Karpas-422 (cell line): ENCODE data around the gene OR10H3. TPM values are rescaled to one million over a fixed set of nuclear protein-coding genes. Genes with fewer than 3 reads are reported as not detected.
A peak's percentile ranks its signal among the peaks of the same experiment; 100 is the strongest.
"Not testable (repeated sequence)": the region's sequence is repeated elsewhere in the genome, so short reads cannot be mapped to it uniquely, and the experiment has no call there.

Source experiments
- DNase-seq: peaks from one replicate; pipeline ENCODE4 v3.0.0-alpha.2; 2015
- H2AFZ ChIP-seq: fragments of 200-600 bp; sonication (generic); 2 replicates; pipeline ENCODE4 v1.6.1; 2014; ENCODE audit warnings: antibody characterized with exemption, low read length, mixed read lengths
- H3K27ac ChIP-seq: fragments of 200-600 bp; sonication (generic); 2 replicates; pipeline ENCODE4 v1.5.1; 2014; ENCODE audit warnings: mild to moderate bottlenecking, low read length, moderate library complexity
- H3K27me3 ChIP-seq: fragments of 200-600 bp; sonication (generic); 2 replicates; pipeline ENCODE4 v1.6.1; 2014; ENCODE audit warnings: low read length, mixed read lengths
- H3K36me3 ChIP-seq: fragments of 200-600 bp; sonication (generic); 2 replicates; pipeline ENCODE4 v1.6.1; 2014; ENCODE audit warnings: low read length, mixed read lengths; ENCODE audit not compliant: insufficient read depth
- H3K4me1 ChIP-seq: fragments of 200-600 bp; sonication (generic); 2 replicates; pipeline ENCODE4 v1.6.1; 2014; ENCODE audit warnings: mild to moderate bottlenecking, low read length, mixed read lengths
- H3K4me2 ChIP-seq: fragments of 200-600 bp; sonication (generic); 2 replicates; pipeline ENCODE4 v1.6.1; 2014; ENCODE audit warnings: low read length, low read depth, mild to moderate bottlenecking; ENCODE audit not compliant: poor library complexity, severe bottlenecking
- H3K4me3 ChIP-seq: fragments of 200-600 bp; sonication (generic); 2 replicates; pipeline ENCODE4 v1.5.1; 2014; ENCODE audit warnings: mild to moderate bottlenecking, antibody characterized with exemption, low read length, mixed read lengths
- H3K79me2 ChIP-seq: fragments of 200-600 bp; sonication (generic); 2 replicates; pipeline ENCODE4 v1.6.1; 2014; ENCODE audit warnings: mild to moderate bottlenecking, low read length, mixed read lengths
- H3K9ac ChIP-seq: fragments of 200-600 bp; sonication (generic); 2 replicates; pipeline ENCODE4 v1.6.0; 2014; ENCODE audit warnings: low read length
- H3K9me2 ChIP-seq: fragments of 200-600 bp; sonication (generic), shearing (Covaris generic); replicated peaks from 2 replicates; pipeline ENCODE4 v1.6.0; 2014; ENCODE audit warnings: mild to moderate bottlenecking, low read length, moderate library complexity; ENCODE audit not compliant: insufficient read depth
- H3K9me3 ChIP-seq: fragments of 300-700, 200-600 bp; sonication (generic); 2 replicates; pipeline ENCODE4 v1.6.1; 2014; ENCODE audit warnings: low read length, mixed read lengths
- H4K20me1 ChIP-seq: fragments of 200-600 bp; sonication (generic); 2 replicates; pipeline ENCODE4 v1.6.1; 2014; ENCODE audit warnings: mild to moderate bottlenecking, antibody characterized with exemption, low read length, low read depth; ENCODE audit not compliant: insufficient read depth
- total RNA-seq: library from RNA; depleted of rRNA; stranded (reverse); fragments of >200 nt; shearing (Covaris generic); gene quantifications from 2 replicates; pipeline ENCODE4 v1.2.3, GENCODE V29; 2014; ENCODE audit warnings: low replicate concordance

Gene OR10H3
- total RNA-seq, 1 experiment from 2014 or later = not detected

GRCh38 chr19:15759962-15760565 lies 22.3 kb downstream of the OR10H3 start:
- H3K27ac ChIP-seq = no peak overlapping the region
- no peaks in the 10 kb centered on the region for H3K36me3 ChIP-seq
- DNase-seq = peak; percentile 70
- H3K79me2 ChIP-seq = no peaks in the 10 kb centered on the region
- no peak overlapping the region for H3K9ac ChIP-seq
- no peaks in the 10 kb centered on the region for H3K4me1 ChIP-seq
- no peak overlapping the region for H3K4me3 ChIP-seq
- 0 out of 2 replicates have a peak, but pooled peaks cover 4% of the 10 kb centered on the region for H4K20me1 ChIP-seq
- H2AFZ ChIP-seq = no peak overlapping the region
- no peak overlapping the region for H3K4me2 ChIP-seq
- H3K9me2 ChIP-seq = no peaks in the 10 kb centered on the region
- H3K9me3 ChIP-seq = no peaks in the 10 kb centered on the region
- no peaks in the 10 kb centered on the region for H3K27me3 ChIP-seq

GRCh38 chr19:15769586-15769985 lies 31.8 kb downstream of the OR10H3 start:
- DNase-seq = peak; percentile 48

GRCh38 chr19:15774159-15774558 lies 36.4 kb downstream of the OR10H3 start:
- H2AFZ ChIP-seq, H3K79me2 ChIP-seq, H3K9me2 ChIP-seq, H4K20me1 ChIP-seq, H3K27ac ChIP-seq, H3K36me3 ChIP-seq, DNase-seq, H3K4me2 ChIP-seq, H3K27me3 ChIP-seq, H3K9me3 ChIP-seq, H3K9ac ChIP-seq, H3K4me3 ChIP-seq, H3K4me1 ChIP-seq: not testable (repeated sequence)

More at GRCh38 chr19:15769586-15769985, 31.8 kb downstream of the OR10H3 start:
- Histone ChIP-seq H3K4me1 (no peaks in the 10 kb centered on the region), H3K4me3 (no peak overlapping the region), H3K27me3 (no peaks in the 10 kb centered on the region), H4K20me1 (no peaks in the 10 kb centered on the region), H3K36me3 (no peaks in the 10 kb centered on the region), H3K9me3 (no peaks in the 10 kb centered on the region), H3K9me2 (no peaks in the 10 kb centered on the region), H3K9ac (no peak overlapping the region), H3K27ac (no peak overlapping the region), H3K4me2 (no peak overlapping the region), H3K79me2 (no peaks in the 10 kb centered on the region), H2AFZ (no peak overlapping the region)

DNA sequence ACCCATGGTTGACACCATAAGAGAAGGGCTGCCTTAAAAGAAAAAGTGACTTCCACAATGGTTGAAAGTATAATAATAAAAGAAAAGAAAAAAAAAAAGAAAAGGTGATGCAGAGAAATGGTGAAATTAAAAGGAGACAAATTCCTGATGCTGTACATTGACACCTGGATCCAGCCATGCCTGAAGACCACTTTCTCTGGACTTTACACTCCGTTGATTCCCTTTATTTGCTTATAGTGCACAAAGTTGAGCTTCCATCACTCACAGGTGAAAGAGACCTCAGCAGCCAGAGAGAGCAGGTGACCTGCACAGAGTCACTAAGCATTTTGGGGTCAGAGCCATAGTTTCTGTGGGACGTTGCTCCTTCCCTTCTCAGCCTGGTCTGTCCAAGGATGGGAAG lies 37.5 kb downstream of the OR10H3 start:
- Histone ChIP-seq H3K9ac (no peak overlapping the region), H3K9me3 (no peaks in the 10 kb centered on the region), H3K9me2 (no peaks in the 10 kb centered on the region), H3K4me1 (no peaks in the 10 kb centered on the region), H2AFZ (no peak overlapping the region), H3K79me2 (no peaks in the 10 kb centered on the region), H3K4me3 (no peak overlapping the region), H3K27ac (no peak overlapping the region), H3K27me3 (no peaks in the 10 kb centered on the region), H3K36me3 (no peaks in the 10 kb centered on the region), H4K20me1 (no peaks in the 10 kb centered on the region), H3K4me2 (no peak overlapping the region)
- no peak for DNase-seq

DNA sequence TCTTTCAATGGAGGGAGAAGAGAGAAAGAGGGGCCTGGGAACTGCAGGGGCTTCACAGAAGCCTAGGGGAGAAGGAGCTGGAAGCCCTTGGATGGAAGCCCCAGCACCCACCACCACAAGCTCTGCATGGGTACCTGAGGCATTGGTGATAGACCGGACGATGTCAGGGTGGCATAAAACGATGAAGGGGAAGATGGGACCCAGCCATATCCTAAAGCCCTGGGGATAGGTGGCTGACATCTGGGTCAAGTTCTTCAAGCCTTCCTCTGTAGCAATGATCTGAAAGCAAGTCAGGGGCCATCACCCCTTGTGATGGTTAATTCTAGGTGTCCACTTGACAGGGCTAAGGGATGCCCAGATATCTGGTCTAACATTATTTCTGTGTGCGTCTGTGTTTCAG lies 38.5 kb downstream of the OR10H3 start:
- no peak overlapping the region for H3K9ac ChIP-seq
- no peaks in the 10 kb centered on the region for H3K9me3 ChIP-seq
- H3K4me3 ChIP-seq = no peak overlapping the region
- no peaks in the 10 kb centered on the region for H3K4me1 ChIP-seq
- H3K4me2 ChIP-seq = no peak overlapping the region
- DNase-seq = no peak
- H2AFZ ChIP-seq = no peak overlapping the region
- no peak overlapping the region for H3K27ac ChIP-seq
- no peaks in the 10 kb centered on the region for H3K79me2 ChIP-seq
- no peaks in the 10 kb centered on the region for H3K36me3 ChIP-seq
- no peaks in the 10 kb centered on the region for H3K9me2 ChIP-seq
- no peaks in the 10 kb centered on the region for H4K20me1 ChIP-seq
- H3K27me3 ChIP-seq = no peaks in the 10 kb centered on the region

GRCh38 chr19:15776991-15777970 lies 39.5 kb downstream of the OR10H3 start:
- Histone ChIP-seq H3K79me2 (no peaks in the 10 kb centered on the region), H3K36me3 (no peaks in the 10 kb centered on the region), H3K9me2 (no peaks in the 10 kb centered on the region), H4K20me1 (no peaks in the 10 kb centered on the region), H3K27ac (no peak overlapping the region), H3K9me3 (no peaks in the 10 kb centered on the region), H2AFZ (no peak overlapping the region), H3K27me3 (no peaks in the 10 kb centered on the region), H3K4me2 (no peak overlapping the region), H3K9ac (no peak overlapping the region), H3K4me1 (no peaks in the 10 kb centered on the region), H3K4me3 (no peak overlapping the region)
- DNase-seq = no peak

GRCh38 chr19:15779756-15780476 lies 42.1 kb downstream of the OR10H3 start:
- no peak overlapping the region for H3K4me3 ChIP-seq
- no peaks in the 10 kb centered on the region for H3K27me3 ChIP-seq
- no peaks in the 10 kb centered on the region for H3K4me1 ChIP-seq
- no peak overlapping the region for H3K9ac ChIP-seq
- DNase-seq = no peak
- H3K36me3 ChIP-seq = no peaks in the 10 kb centered on the region
- H4K20me1 ChIP-seq = no peaks in the 10 kb centered on the region
- no peak overlapping the region for H2AFZ ChIP-seq
- no peaks in the 10 kb centered on the region for H3K9me2 ChIP-seq
- H3K79me2 ChIP-seq = no peaks in the 10 kb centered on the region
- no peak overlapping the region for H3K27ac ChIP-seq
- H3K9me3 ChIP-seq = no peaks in the 10 kb centered on the region
- no peak overlapping the region for H3K4me2 ChIP-seq
